Ishikawa (cell line): ENCODE data around the gene CDK6.

Experiments
- CEBPB ChIP-seq: IDR thresholded peaks from 2 replicates; pipeline ENCODE4 v1.6.1; 2012
- EGR1 ChIP-seq: IDR thresholded peaks from 2 replicates; pipeline ENCODE4 v1.6.1; 2012
- EP300 ChIP-seq: IDR thresholded peaks from 2 replicates; pipeline ENCODE4 v1.6.1; 2012; ENCODE audit warnings: borderline replicate concordance
- FOXM1 ChIP-seq: IDR thresholded peaks from 2 replicates; pipeline ENCODE4 v1.6.1; 2012; ENCODE audit warnings: low read depth, borderline replicate concordance
- NFIC ChIP-seq: IDR thresholded peaks from 2 replicates; pipeline ENCODE4 v1.6.1; 2012
- RAD21 ChIP-seq: IDR thresholded peaks from 2 replicates; pipeline ENCODE4 v1.6.1; 2012; ENCODE audit warnings: low read depth
- TAF1 ChIP-seq: IDR thresholded peaks from 2 replicates; pipeline ENCODE4 v1.6.1; 2012; ENCODE audit warnings: low read depth, mild to moderate bottlenecking
- TCF12 ChIP-seq: IDR thresholded peaks from 2 replicates; pipeline ENCODE4 v1.6.1; 2012; ENCODE audit warnings: low read depth
- TEAD4 ChIP-seq: IDR thresholded peaks from 2 replicates; pipeline ENCODE4 v1.6.1; 2012
- YY1 ChIP-seq: IDR thresholded peaks from 2 replicates; pipeline ENCODE4 v1.6.1; 2012; ENCODE audit warnings: low read depth
- ZBTB7A ChIP-seq: IDR thresholded peaks from 2 replicates; pipeline ENCODE4 v1.6.1; 2012; ENCODE audit warnings: low read depth
- TF ChIP-seq, protein P1 (sequence below): IDR thresholded peaks from 2 replicates; pipeline ENCODE4 v1.6.1; 2012
- TF ChIP-seq, protein P2 (sequence below): IDR thresholded peaks from 2 replicates; pipeline ENCODE4 v1.6.1; 2012
- TF ChIP-seq, protein P3 (sequence below): IDR thresholded peaks from 2 replicates; pipeline ENCODE4 v1.6.1; 2012; ENCODE audit warnings: low read depth, mild to moderate bottlenecking

DNA sequence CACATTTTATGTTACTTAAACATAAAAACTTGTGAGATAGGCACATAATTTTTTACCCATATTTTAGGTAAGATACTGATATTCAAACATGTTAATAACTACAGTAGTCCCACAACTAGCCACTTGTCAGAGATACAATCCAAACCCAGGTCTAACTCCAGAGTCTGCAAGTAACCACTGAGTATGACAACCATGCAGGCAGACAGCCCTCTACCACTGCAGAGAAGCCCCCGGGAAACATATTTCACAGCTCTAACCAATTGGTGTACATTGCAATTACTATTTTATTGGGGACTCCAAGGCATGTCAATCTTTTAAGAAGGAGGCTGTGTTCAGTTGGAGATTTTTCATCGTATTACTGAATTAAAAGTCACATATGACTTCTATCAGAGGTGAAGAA, 139.0 kb downstream of the CDK6 start:
- TF ChIP-seq NFIC (no peak), CEBPB (no peak), EGR1 (no peak), EP300 (no peak), TCF12 (no peak), ZBTB7A (no peak), TEAD4 (no peak), TAF1 (no peak), YY1 (no peak), FOXM1 (no peak), RAD21 (no peak)
- TF ChIP-seq, protein P1, sequence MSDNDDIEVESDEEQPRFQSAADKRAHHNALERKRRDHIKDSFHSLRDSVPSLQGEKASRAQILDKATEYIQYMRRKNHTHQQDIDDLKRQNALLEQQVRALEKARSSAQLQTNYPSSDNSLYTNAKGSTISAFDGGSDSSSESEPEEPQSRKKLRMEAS: no peak
- TF ChIP-seq, protein P2, sequence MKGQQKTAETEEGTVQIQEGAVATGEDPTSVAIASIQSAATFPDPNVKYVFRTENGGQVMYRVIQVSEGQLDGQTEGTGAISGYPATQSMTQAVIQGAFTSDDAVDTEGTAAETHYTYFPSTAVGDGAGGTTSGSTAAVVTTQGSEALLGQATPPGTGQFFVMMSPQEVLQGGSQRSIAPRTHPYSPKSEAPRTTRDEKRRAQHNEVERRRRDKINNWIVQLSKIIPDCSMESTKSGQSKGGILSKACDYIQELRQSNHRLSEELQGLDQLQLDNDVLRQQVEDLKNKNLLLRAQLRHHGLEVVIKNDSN: no peak
- TF ChIP-seq, protein P3, sequence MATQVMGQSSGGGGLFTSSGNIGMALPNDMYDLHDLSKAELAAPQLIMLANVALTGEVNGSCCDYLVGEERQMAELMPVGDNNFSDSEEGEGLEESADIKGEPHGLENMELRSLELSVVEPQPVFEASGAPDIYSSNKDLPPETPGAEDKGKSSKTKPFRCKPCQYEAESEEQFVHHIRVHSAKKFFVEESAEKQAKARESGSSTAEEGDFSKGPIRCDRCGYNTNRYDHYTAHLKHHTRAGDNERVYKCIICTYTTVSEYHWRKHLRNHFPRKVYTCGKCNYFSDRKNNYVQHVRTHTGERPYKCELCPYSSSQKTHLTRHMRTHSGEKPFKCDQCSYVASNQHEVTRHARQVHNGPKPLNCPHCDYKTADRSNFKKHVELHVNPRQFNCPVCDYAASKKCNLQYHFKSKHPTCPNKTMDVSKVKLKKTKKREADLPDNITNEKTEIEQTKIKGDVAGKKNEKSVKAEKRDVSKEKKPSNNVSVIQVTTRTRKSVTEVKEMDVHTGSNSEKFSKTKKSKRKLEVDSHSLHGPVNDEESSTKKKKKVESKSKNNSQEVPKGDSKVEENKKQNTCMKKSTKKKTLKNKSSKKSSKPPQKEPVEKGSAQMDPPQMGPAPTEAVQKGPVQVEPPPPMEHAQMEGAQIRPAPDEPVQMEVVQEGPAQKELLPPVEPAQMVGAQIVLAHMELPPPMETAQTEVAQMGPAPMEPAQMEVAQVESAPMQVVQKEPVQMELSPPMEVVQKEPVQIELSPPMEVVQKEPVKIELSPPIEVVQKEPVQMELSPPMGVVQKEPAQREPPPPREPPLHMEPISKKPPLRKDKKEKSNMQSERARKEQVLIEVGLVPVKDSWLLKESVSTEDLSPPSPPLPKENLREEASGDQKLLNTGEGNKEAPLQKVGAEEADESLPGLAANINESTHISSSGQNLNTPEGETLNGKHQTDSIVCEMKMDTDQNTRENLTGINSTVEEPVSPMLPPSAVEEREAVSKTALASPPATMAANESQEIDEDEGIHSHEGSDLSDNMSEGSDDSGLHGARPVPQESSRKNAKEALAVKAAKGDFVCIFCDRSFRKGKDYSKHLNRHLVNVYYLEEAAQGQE: no peak
